ENCODE measurements around the gene POGK. TPM values are rescaled to one million over a fixed set of nuclear protein-coding genes. Genes with fewer than 3 reads are reported as not detected.

Gene POGK
- total and polyA plus RNA-seq, 10 of the 15 experiments (the other 5 are each of a cell fraction or from before 2014, with no cell fraction given) = 5.3 to 34.6 (median 18.7) TPM

DNA sequence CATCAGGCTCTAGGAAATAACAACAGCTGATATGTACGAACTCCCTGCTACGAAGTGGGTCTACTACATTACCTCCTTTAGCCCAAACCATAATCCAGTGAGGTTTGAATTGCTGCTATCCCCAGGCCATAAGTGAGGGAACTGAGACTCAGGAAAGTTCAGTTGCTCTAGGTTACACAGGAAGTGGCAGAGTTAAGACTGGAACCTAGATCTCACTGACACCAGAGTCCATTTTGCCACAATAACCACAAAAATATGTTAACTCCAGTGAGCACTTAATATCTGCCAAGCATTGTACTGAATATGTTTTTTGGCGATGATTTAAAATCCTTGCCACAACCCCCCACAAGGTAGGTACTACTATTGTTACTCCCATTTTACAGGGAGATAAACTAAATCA lies 45.7 kb downstream of the POGK start:
- intact Hi-C loops (cut with micrococcal nuclease; ENCODE audit: unreplicated experiment) = no loop called here
- Histone ChIP-seq H3K27me3 (replicated peaks in 1 of 2; ENCODE audit: control insufficient read depth in 2 of 2, insufficient read depth in 2 of 2, low read length in 1 of 2) (peaks cover 0 to 4% of the 10 kb centered on the region in 2 experiments; a peak in 1 of 4 replicates), H2AFZ (ENCODE audit: control insufficient read depth, low read depth, low read length) (no peak overlapping the region), H3K79me2 (ENCODE audit: control insufficient read depth, insufficient read depth, low read length) (no peaks in the 10 kb centered on the region), H3K4me3 (no peak overlapping the region), H4K20me1 (ENCODE audit: control insufficient read depth, insufficient read depth) (no peaks in the 10 kb centered on the region), H3K4me2 (ENCODE audit: control insufficient read depth, insufficient read depth) (no peak overlapping the region), H3K27ac (ENCODE audit: control insufficient read depth, insufficient read depth) (no peak overlapping the region), H3K36me3 (ENCODE audit: control insufficient read depth in 2 of 2, insufficient read depth in 2 of 2, low read length in 1 of 2) (no peaks in the 10 kb centered on the region), H3K9me3 (replicated peaks; ENCODE audit: control insufficient read depth, insufficient read depth, low read length) (no peaks in the 10 kb centered on the region), H3K4me1 (ENCODE audit: control insufficient read depth, insufficient read depth, low read length) (peaks cover 7% of the 10 kb centered on the region; the same call in 1 of the 2 replicates), H3K9ac (ENCODE audit: control insufficient read depth, insufficient read depth, low read length) (no peak overlapping the region)
- SMC1A ChIA-PET (ENCODE audit: uncharacterized antibody, unreplicated experiment) = interaction anchor here (0.9 kb wide), 1 partner anchor 174 kb away, joined by 3 read pairs; no protein-coding TSS in a partner anchor
- CTCF ChIA-PET = interaction anchor here (4.2 kb wide), 1 partner anchor 174 kb away, joined by 31 read pairs; no protein-coding TSS in a partner anchor
- TF ChIP-seq RUNX3 (IDR thresholded peaks at IDR 0.05; ENCODE audit: low read length) (peak; percentile 27; the same call in 1 of the 2 replicates), HDAC6 (IDR thresholded peaks at IDR 0.05; ENCODE audit: unreplicated experiment) (no peak)
- POLR2A ChIA-PET = no interaction called here
- no TSS peak for BruUV-seq (replicated peaks)
- ATAC-seq (peak; percentile 57), DNase-seq (ENCODE audit: low read depth, low spot score) (no peak), FAIRE-seq (no peak)
- in situ Hi-C loops (cut with MboI) = no loop called here
- 65% methylated on average over 3 of the region's 3 CpGs for WGBS (ENCODE audit: insufficient coverage, insufficient replicate concordance, low lambda C conversion rate, missing lambda C conversion rate)
- RAD21 ChIA-PET (ENCODE audit: unreplicated experiment) = interaction anchor here (1.3 to 1.8 kb wide), 2 partner anchors 24 to 176 kb away, joined by 4 to 6 read pairs; no protein-coding TSS in a partner anchor

DNA sequence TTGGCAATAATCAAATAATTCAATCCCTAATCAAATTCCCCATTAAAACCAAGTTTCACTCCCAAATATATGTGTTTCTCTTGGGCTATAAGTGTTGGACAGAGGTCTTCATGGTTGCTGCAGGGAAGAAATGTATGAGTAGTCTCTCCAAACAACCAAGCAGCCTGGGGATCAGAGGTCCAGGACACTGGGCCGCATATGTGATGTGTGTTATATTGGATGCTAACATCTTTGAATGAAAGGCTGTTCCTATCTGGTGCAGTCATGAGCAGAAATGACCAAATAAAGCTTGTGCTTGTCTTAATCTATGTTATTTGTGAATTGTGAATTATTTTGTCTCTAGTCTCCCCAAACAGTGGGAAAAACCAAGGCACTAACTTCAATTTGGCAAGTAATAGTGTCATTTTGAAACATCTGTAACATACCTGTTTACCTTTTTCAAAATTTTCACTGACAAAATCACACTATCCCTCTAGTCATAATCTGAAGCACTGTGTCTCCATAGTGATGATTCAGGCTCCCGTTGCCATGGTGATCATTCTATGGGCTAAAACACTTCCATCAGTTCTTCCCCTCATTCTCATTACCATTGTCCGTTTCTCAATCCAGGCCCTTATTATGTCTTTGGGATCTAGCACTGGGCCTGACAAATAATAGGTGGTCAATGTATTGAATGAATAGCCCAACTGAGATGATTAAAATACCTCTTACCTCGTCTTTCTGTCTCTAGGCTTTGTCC lies 49.3 kb downstream of the POGK start:
- WGBS (ENCODE audit: insufficient coverage, insufficient replicate concordance, low lambda C conversion rate, missing lambda C conversion rate) = 41% methylated on average over 4 of the region's 4 CpGs
- in situ Hi-C loops (cut with MboI) = no loop called here
- Histone ChIP-seq H3K4me1 (ENCODE audit: control insufficient read depth, insufficient read depth, low read length) (peaks cover 7% of the 10 kb centered on the region; the same call in 1 of the 2 replicates), H3K9ac (ENCODE audit: control insufficient read depth, insufficient read depth, low read length) (no peak overlapping the region), H3K36me3 (ENCODE audit: control insufficient read depth in 2 of 2, insufficient read depth in 2 of 2, low read length in 1 of 2) (no peaks in the 10 kb centered on the region), H3K4me2 (ENCODE audit: control insufficient read depth, insufficient read depth) (no peak overlapping the region), H3K27ac (ENCODE audit: control insufficient read depth, insufficient read depth) (no peak overlapping the region), H3K27me3 (replicated peaks in 1 of 2; ENCODE audit: control insufficient read depth in 2 of 2, insufficient read depth in 2 of 2, low read length in 1 of 2) (peaks cover 0 to 3% of the 10 kb centered on the region in 2 experiments; a peak in 1 of 4 replicates), H3K4me3 (no peak overlapping the region), H2AFZ (ENCODE audit: control insufficient read depth, low read depth, low read length) (no peak overlapping the region), H4K20me1 (ENCODE audit: control insufficient read depth, insufficient read depth) (no peaks in the 10 kb centered on the region), H3K79me2 (ENCODE audit: control insufficient read depth, insufficient read depth, low read length) (no peaks in the 10 kb centered on the region), H3K9me3 (replicated peaks; ENCODE audit: control insufficient read depth, insufficient read depth, low read length) (no peaks in the 10 kb centered on the region)
- ATAC-seq (no peak), DNase-seq (ENCODE audit: low read depth, low spot score) (no peak), FAIRE-seq (no peak)
- RAD21 ChIA-PET (ENCODE audit: unreplicated experiment) = no interaction called here
- POLR2A ChIA-PET = no interaction called here
- SMC1A ChIA-PET (ENCODE audit: uncharacterized antibody, unreplicated experiment) = no interaction called here
- CTCF ChIA-PET = no interaction called here
- TF ChIP-seq, protein P1, sequence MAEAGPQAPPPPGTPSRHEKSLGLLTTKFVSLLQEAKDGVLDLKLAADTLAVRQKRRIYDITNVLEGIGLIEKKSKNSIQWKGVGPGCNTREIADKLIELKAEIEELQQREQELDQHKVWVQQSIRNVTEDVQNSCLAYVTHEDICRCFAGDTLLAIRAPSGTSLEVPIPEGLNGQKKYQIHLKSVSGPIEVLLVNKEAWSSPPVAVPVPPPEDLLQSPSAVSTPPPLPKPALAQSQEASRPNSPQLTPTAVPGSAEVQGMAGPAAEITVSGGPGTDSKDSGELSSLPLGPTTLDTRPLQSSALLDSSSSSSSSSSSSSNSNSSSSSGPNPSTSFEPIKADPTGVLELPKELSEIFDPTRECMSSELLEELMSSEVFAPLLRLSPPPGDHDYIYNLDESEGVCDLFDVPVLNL (IDR thresholded peaks at IDR 0.05; ENCODE audit: low read depth, low read length) = no peak
- TF ChIP-seq BHLHE40 (IDR thresholded peaks at IDR 0.05; ENCODE audit: borderline replicate concordance in 1 of 2, low read depth in 2 of 2, low read length in 1 of 2) (no peak), PAX5 (IDR thresholded peaks at IDR 0.05; ENCODE audit: borderline replicate concordance, low read depth, low read length) (no peak), ASH2L (IDR thresholded peaks at IDR 0.05; ENCODE audit: borderline replicate concordance, low read depth) (no peak), TBL1XR1 (IDR thresholded peaks at IDR 0.05; ENCODE audit: low read depth, low read length) (no peak)
- no TSS peak for BruUV-seq (replicated peaks)
- intact Hi-C loops (cut with micrococcal nuclease; ENCODE audit: unreplicated experiment) = no loop called here
